ENCODE data around the gene C1QC. TPM values are rescaled to one million over a fixed set of nuclear protein-coding genes. Genes with fewer than 3 reads are reported as not detected.

The C1QC gene
- not detected in 2 replicates for total RNA-seq

DNA sequence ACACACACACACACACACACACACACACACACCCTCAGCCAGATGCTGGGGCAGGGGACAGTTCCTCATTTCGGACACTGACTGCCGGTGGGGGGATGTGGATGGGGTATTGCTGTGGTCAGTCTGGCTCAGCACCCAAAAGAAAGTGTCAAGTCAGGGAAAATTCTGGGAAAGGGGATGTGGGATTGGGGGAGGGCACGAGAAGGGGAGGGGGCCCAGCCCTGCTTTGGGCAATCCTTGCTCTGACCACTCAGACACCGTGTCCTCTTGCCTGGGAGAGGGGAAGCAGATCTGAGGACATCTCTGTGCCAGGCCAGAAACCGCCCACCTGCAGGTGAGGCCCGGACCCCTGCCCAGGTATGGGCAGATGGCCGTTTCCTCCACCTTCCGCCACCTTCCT is at the start of gene C1QC:
Gene C1QC, plus strand, starts transcription at position 253 of the 400 bp plus-strand sequence. CDS start 391 bp downstream, outside the sequence.

DNA sequence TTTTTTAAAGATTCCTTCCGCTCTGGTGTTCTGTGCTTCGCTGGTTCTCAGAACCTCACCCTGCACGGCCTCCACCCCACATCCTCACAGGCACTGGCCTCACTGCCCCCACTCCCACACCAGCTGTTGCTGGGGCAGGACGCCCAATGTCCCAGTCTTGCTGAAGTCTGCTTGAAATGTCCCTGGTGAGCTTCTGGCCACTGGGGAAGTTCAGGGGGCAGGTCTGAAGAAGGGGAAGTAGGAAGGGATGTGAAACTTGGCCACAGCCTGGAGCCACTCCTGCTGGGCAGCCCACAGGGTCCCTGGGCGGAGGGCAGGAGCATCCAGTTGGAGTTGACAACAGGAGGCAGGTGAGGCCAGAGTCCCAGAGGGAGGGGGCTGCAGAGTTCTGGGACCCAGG is 7.1 kb upstream of the C1QC start, which contains the start of gene C1QA:
Gene C1QA, plus strand, starts transcription at position 276 of the 400 bp plus-strand sequence. CDS start 989 bp downstream, outside the sequence.

DNA sequence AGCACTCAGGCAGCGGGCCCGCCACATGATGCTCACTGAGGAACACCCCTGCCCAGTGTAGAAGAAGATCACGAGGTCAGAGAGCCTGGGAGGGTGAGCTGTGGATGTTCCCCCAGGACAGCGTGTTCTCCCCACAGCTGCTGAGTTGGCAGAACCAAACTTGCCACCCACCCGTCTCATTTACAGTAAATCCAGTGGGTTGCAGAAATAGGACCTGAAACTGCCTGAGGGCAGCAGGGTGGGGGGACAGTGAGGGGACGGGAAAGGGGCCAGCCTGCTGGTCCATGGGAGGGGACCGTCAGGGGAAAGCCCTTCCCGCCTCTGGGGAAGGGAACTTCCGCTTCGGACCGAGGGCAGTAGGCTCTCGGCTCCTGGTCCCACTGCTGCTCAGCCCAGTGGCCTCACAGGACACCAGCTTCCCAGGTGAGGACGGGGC is 9.5 kb downstream of the C1QC start, which contains the start of gene C1QB:
Gene C1QB, plus strand, starts transcription at position 356 of the 436 bp plus-strand sequence. CDS start 6,227 bp downstream, outside the sequence.

Other genes starting within 250 kb of the C1QC start
- gene ZBTB40, start 191.8 kb upstream of the C1QC start, total RNA-seq: 9.6 and 11.5 TPM in 2 replicates
- gene EPHA8, start 80.1 kb upstream of the C1QC start, total RNA-seq: not detected in 2 replicates
- gene C1QA, start 7.0 kb upstream of the C1QC start, total RNA-seq: not detected in 2 replicates
- not detected in 2 replicates for gene C1QB, start 9.6 kb downstream of the C1QC start, total RNA-seq
- gene EPHB2, start 67.2 kb downstream of the C1QC start, total RNA-seq: 1.2 and 2.3 TPM in 2 replicates